ENCODE data around the gene COL5A1.

Gene COL5A1

DNA sequence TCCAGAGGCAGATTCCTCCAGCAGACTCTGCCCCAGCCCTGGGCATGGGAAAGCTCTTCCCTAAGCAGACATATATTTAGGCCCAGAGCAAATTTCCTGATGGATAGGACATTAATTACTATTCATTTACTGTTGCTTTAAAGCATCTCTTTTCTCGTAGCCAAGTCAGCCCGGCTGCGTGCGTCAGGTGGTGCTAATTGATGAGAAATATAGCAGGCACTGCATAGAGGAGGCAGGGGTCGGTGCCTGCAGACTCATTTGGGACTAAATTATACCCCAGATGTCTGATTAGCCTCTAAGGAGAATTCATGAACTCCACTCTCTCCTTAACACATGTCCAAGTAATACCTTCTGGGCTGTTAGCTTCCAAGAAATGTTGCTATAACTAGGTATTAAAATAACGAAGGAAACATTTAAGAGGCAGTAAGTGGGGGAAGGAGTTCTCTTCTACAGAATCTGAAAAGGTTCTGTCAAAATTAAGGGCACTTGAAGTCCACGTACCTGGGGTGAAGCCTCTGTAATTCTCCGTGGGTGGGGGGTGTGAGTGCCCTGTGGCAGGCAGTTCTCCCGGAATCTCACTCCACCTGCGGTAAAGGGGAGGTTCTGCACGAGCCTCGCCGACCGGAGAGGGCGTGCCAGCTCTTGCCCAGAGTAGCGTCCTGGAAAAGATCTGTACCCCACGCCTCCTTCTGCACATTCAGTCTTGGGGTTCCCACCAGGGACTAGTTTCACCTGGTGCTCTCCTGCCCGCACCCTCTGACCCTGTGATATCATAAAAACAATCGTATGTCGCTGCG is 123.1 kb downstream of the COL5A1 start:
- no peak for TF ChIP-seq TEAD4 (IDR thresholded peaks at IDR 0.05)
- TF ChIP-seq TCF12 (IDR thresholded peaks at IDR 0.05; ENCODE audit: low read depth) = no peak
- no peak for TF ChIP-seq NFIC (IDR thresholded peaks at IDR 0.05)
- TF ChIP-seq, protein P1, sequence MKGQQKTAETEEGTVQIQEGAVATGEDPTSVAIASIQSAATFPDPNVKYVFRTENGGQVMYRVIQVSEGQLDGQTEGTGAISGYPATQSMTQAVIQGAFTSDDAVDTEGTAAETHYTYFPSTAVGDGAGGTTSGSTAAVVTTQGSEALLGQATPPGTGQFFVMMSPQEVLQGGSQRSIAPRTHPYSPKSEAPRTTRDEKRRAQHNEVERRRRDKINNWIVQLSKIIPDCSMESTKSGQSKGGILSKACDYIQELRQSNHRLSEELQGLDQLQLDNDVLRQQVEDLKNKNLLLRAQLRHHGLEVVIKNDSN (IDR thresholded peaks at IDR 0.05) = no peak
- no peak for TF ChIP-seq FOXM1 (IDR thresholded peaks at IDR 0.05; ENCODE audit: borderline replicate concordance, low read depth)
- no peak for TF ChIP-seq CEBPB (IDR thresholded peaks at IDR 0.05)
- no peak for TF ChIP-seq ZBTB7A (IDR thresholded peaks at IDR 0.05; ENCODE audit: low read depth)
- no peak for TF ChIP-seq YY1 (IDR thresholded peaks at IDR 0.05; ENCODE audit: low read depth)
- TF ChIP-seq TAF1 (IDR thresholded peaks at IDR 0.05; ENCODE audit: low read depth) = no peak
- TF ChIP-seq RAD21 (IDR thresholded peaks at IDR 0.05; ENCODE audit: low read depth) = no peak
- no peak for TF ChIP-seq EGR1 (IDR thresholded peaks at IDR 0.05)
- TF ChIP-seq EP300 (IDR thresholded peaks at IDR 0.05; ENCODE audit: borderline replicate concordance) = no peak
- TF ChIP-seq, protein P2, sequence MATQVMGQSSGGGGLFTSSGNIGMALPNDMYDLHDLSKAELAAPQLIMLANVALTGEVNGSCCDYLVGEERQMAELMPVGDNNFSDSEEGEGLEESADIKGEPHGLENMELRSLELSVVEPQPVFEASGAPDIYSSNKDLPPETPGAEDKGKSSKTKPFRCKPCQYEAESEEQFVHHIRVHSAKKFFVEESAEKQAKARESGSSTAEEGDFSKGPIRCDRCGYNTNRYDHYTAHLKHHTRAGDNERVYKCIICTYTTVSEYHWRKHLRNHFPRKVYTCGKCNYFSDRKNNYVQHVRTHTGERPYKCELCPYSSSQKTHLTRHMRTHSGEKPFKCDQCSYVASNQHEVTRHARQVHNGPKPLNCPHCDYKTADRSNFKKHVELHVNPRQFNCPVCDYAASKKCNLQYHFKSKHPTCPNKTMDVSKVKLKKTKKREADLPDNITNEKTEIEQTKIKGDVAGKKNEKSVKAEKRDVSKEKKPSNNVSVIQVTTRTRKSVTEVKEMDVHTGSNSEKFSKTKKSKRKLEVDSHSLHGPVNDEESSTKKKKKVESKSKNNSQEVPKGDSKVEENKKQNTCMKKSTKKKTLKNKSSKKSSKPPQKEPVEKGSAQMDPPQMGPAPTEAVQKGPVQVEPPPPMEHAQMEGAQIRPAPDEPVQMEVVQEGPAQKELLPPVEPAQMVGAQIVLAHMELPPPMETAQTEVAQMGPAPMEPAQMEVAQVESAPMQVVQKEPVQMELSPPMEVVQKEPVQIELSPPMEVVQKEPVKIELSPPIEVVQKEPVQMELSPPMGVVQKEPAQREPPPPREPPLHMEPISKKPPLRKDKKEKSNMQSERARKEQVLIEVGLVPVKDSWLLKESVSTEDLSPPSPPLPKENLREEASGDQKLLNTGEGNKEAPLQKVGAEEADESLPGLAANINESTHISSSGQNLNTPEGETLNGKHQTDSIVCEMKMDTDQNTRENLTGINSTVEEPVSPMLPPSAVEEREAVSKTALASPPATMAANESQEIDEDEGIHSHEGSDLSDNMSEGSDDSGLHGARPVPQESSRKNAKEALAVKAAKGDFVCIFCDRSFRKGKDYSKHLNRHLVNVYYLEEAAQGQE (IDR thresholded peaks at IDR 0.05; ENCODE audit: low read depth) = no peak
- no peak for TF ChIP-seq CREB1 (IDR thresholded peaks at IDR 0.05; ENCODE audit: low read depth)
- TF ChIP-seq, protein P3, sequence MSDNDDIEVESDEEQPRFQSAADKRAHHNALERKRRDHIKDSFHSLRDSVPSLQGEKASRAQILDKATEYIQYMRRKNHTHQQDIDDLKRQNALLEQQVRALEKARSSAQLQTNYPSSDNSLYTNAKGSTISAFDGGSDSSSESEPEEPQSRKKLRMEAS (IDR thresholded peaks at IDR 0.05) = no peak

DNA sequence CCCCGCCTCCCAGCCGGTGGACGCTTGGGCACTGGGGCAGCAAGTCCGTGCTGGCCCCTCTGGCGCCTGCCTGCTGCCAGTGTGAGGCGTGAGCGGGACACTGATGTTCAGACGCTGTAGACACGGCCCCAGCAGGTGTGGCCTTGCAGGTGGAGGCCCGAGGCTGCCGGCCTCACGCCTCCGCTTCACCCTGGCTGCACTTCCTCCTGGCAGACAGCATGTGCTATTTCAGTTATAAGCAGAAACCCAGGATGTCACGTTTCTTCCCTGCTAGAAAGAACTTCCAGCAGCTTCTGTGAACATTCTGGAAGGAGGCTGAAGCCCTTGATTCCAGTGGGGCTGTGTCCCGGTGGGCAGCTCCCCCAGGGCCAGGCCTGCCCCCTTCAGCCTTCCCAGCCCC is 124.2 kb downstream of the COL5A1 start:
- TF ChIP-seq TCF12 (IDR thresholded peaks at IDR 0.05; ENCODE audit: low read depth) (no peak), CREB1 (IDR thresholded peaks at IDR 0.05; ENCODE audit: low read depth) (no peak), FOXM1 (IDR thresholded peaks at IDR 0.05; ENCODE audit: borderline replicate concordance, low read depth) (no peak), NFIC (IDR thresholded peaks at IDR 0.05) (no peak), ZBTB7A (IDR thresholded peaks at IDR 0.05; ENCODE audit: low read depth) (no peak), CEBPB (IDR thresholded peaks at IDR 0.05) (no peak), EGR1 (IDR thresholded peaks at IDR 0.05) (no peak), TAF1 (IDR thresholded peaks at IDR 0.05; ENCODE audit: low read depth) (no peak), YY1 (IDR thresholded peaks at IDR 0.05; ENCODE audit: low read depth) (no peak), RAD21 (IDR thresholded peaks at IDR 0.05; ENCODE audit: low read depth) (no peak), EP300 (IDR thresholded peaks at IDR 0.05; ENCODE audit: borderline replicate concordance) (no peak), TEAD4 (IDR thresholded peaks at IDR 0.05) (no peak)
- TF ChIP-seq, protein P2 (IDR thresholded peaks at IDR 0.05; ENCODE audit: low read depth) = no peak
- TF ChIP-seq, protein P3 (IDR thresholded peaks at IDR 0.05) = no peak
- TF ChIP-seq, protein P1 (IDR thresholded peaks at IDR 0.05) = no peak

DNA sequence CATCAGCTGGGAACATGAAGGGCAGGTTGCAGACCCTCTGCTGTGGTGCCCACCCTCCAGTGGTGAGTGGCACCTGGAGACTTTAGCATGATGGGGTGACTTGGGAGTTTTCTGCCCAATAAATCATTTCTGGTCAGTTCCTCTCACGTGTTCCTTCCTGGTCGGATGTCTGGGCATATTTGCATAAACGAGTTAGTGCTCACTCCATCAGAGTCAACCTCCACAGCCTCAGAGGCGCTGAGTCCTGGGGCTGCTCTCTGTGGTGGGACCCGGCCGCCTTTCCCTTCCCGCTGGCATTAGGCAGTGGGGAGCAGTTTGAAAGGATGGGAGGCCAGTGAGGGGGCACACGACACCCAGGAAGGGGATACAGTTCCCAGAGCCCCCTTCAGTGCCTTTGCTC is 125.0 kb downstream of the COL5A1 start:
- TF ChIP-seq EGR1 (IDR thresholded peaks at IDR 0.05) = no peak
- no peak for TF ChIP-seq ZBTB7A (IDR thresholded peaks at IDR 0.05; ENCODE audit: low read depth)
- TF ChIP-seq CEBPB (IDR thresholded peaks at IDR 0.05) = no peak
- no peak for TF ChIP-seq CREB1 (IDR thresholded peaks at IDR 0.05; ENCODE audit: low read depth)
- TF ChIP-seq, protein P1 (IDR thresholded peaks at IDR 0.05) = no peak
- TF ChIP-seq TAF1 (IDR thresholded peaks at IDR 0.05; ENCODE audit: low read depth) = no peak
- no peak for TF ChIP-seq NFIC (IDR thresholded peaks at IDR 0.05)
- TF ChIP-seq RAD21 (IDR thresholded peaks at IDR 0.05; ENCODE audit: low read depth) = no peak
- no peak for TF ChIP-seq FOXM1 (IDR thresholded peaks at IDR 0.05; ENCODE audit: borderline replicate concordance, low read depth)
- TF ChIP-seq, protein P3 (IDR thresholded peaks at IDR 0.05) = no peak

DNA sequence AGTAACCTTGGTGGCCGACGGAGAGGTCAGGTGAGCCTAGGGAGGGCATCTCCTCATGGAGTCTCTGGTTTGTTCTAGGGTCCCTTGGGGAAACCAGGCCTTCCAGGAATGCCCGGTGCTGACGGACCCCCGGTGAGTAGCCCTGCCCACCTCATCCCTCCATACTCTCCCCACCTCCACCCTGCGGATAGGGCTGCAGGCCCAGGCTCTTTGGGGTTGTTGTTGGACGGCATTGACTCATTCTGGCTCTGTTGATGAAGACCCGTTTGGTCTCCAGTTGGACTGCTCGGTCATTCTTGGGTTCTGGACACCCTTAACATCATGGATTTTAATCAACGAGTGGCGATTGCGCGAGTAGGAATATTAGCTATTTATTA is 126.7 kb downstream of the COL5A1 start:
- TF ChIP-seq TCF12 (IDR thresholded peaks at IDR 0.05; ENCODE audit: low read depth) = no peak
- TF ChIP-seq ZBTB7A (IDR thresholded peaks at IDR 0.05; ENCODE audit: low read depth) = no peak
- TF ChIP-seq, protein P2 (IDR thresholded peaks at IDR 0.05; ENCODE audit: low read depth) = no peak
- no peak for TF ChIP-seq NFIC (IDR thresholded peaks at IDR 0.05)
- TF ChIP-seq, protein P3 (IDR thresholded peaks at IDR 0.05) = no peak
- TF ChIP-seq YY1 (IDR thresholded peaks at IDR 0.05; ENCODE audit: low read depth) = no peak
- TF ChIP-seq, protein P1 (IDR thresholded peaks at IDR 0.05) = no peak
- TF ChIP-seq TEAD4 (IDR thresholded peaks at IDR 0.05) = no peak
- no peak for TF ChIP-seq EGR1 (IDR thresholded peaks at IDR 0.05)
- TF ChIP-seq CREB1 (IDR thresholded peaks at IDR 0.05; ENCODE audit: low read depth) = no peak
- no peak for TF ChIP-seq EP300 (IDR thresholded peaks at IDR 0.05; ENCODE audit: borderline replicate concordance)
- TF ChIP-seq TAF1 (IDR thresholded peaks at IDR 0.05; ENCODE audit: low read depth) = no peak
- TF ChIP-seq CEBPB (IDR thresholded peaks at IDR 0.05) = no peak
- no peak for TF ChIP-seq RAD21 (IDR thresholded peaks at IDR 0.05; ENCODE audit: low read depth)
- TF ChIP-seq FOXM1 (IDR thresholded peaks at IDR 0.05; ENCODE audit: borderline replicate concordance, low read depth) = no peak

Measured in Ishikawa (cell line).